Calu3 (cell line): Measurements from ENCODE around the gene GOLGA2. TPM values are rescaled to one million over a fixed set of nuclear protein-coding genes. Genes with fewer than 3 reads are reported as not detected.

Experiments
- BruUV-seq: library from RNA; stranded (reverse); fragments of 400-500 nt; replicated peaks from 2 replicates; lab custom pipeline; 2021; lab: Mats Ljungman, UMichigan
- CTCF ChIA-PET: fragments of 300-600 bp; sonication (Branson Sonifier 250); formaldehyde crosslinking; loops from one replicate; lab custom pipeline; 2022; ENCODE audit warnings: antibody characterized with exemption; lab: Charles Lee
- DNase-seq: peaks from one replicate; pipeline ENCODE4 v3.0.0; 2022
- H3K27ac Mint-ChIP-seq: one replicate; pipeline ENCODE4 v1.8.0; 2022; ENCODE audit warnings: mixed read lengths; ENCODE audit not compliant: unreplicated experiment
- H3K27me3 Mint-ChIP-seq: one replicate; pipeline ENCODE4 v1.8.0; 2022; ENCODE audit warnings: mixed read lengths; ENCODE audit not compliant: unreplicated experiment
- H3K36me3 Mint-ChIP-seq: one replicate; pipeline ENCODE4 v1.8.0; 2022; ENCODE audit warnings: mild to moderate bottlenecking, moderate library complexity, mixed read lengths; ENCODE audit not compliant: insufficient read depth, unreplicated experiment
- H3K4me1 Mint-ChIP-seq: one replicate; pipeline ENCODE4 v1.8.0; 2022; ENCODE audit warnings: mild to moderate bottlenecking, low read depth, mixed read lengths; ENCODE audit not compliant: unreplicated experiment
- H3K4me3 Mint-ChIP-seq: one replicate; pipeline ENCODE4 v1.8.0; 2022; ENCODE audit warnings: mild to moderate bottlenecking, low read depth, moderate library complexity, mixed read lengths; ENCODE audit not compliant: unreplicated experiment
- H3K9me3 Mint-ChIP-seq: one replicate; pipeline ENCODE4 v1.8.0; 2022; ENCODE audit warnings: low read depth, mixed read lengths; ENCODE audit not compliant: unreplicated experiment
- CTCF ChIP-seq: fragments of 200-600 bp; IDR thresholded peaks from one replicate; pipeline ENCODE4 v1.8.0; 2022; ENCODE audit warnings: antibody characterized with exemption; ENCODE audit not compliant: unreplicated experiment
- intact Hi-C: fragments of 100-400 bp; cut with micrococcal nuclease; formaldehyde crosslinking; loops from one replicate; pipeline ENCODE4 v1.10.0; 2022; ENCODE audit not compliant: unreplicated experiment
- total RNA-seq: library from RNA; stranded (reverse); gene quantifications from 2 replicates; pipeline ENCODE4 v1.2.3, GENCODE V29; 2022

Gene GOLGA2
- total RNA-seq, 1 experiment from 2014 or later, result 69.6 TPM

GRCh38 chr9:128216781-128217553, 58.8 kb downstream of the GOLGA2 start:
- no peak for DNase-seq
- CTCF ChIA-PET, result interaction anchor here (0.6 kb wide), 1 partner anchor 23 kb away, joined by 3 read pairs; no protein-coding TSS in a partner anchor

GRCh38 chr9:128215491-128216409, 60.1 kb downstream of the GOLGA2 start:
- CTCF ChIA-PET, result no interaction called here
- no peak for DNase-seq
- no peaks in the 10 kb centered on the region for H3K27me3 Mint-ChIP-seq
- no peak overlapping the region for H3K27ac Mint-ChIP-seq
- no peak overlapping the region for H3K4me3 Mint-ChIP-seq
- peaks cover 19% of the 10 kb centered on the region for H3K4me1 Mint-ChIP-seq
- no peak for TF ChIP-seq CTCF
- H3K36me3 Mint-ChIP-seq, result peaks cover 16% of the 10 kb centered on the region
- intact Hi-C loops, result no loop called here
- no TSS peak for BruUV-seq
- no peaks in the 10 kb centered on the region for H3K9me3 Mint-ChIP-seq

More at GRCh38 chr9:128216781-128217553, 58.8 kb downstream of the GOLGA2 start:
- Mint-ChIP-seq H3K27me3 (no peaks in the 10 kb centered on the region), H3K36me3 (peaks cover 11% of the 10 kb centered on the region), H3K4me1 (peaks cover 7% of the 10 kb centered on the region), H3K4me3 (no peak overlapping the region), H3K9me3 (no peaks in the 10 kb centered on the region), H3K27ac (no peak overlapping the region)
- BruUV-seq, result no TSS peak
- intact Hi-C loops, result no loop called here
- no peak for TF ChIP-seq CTCF

GRCh38 chr9:128214571-128215490, 61.0 kb downstream of the GOLGA2 start:
- Mint-ChIP-seq H3K27ac (no peak overlapping the region), H3K27me3 (no peaks in the 10 kb centered on the region), H3K4me3 (no peak overlapping the region), H3K9me3 (no peaks in the 10 kb centered on the region), H3K4me1 (peaks cover 23% of the 10 kb centered on the region), H3K36me3 (peaks cover 16% of the 10 kb centered on the region)
- no TSS peak for BruUV-seq
- intact Hi-C loops, result no loop called here
- no peak for TF ChIP-seq CTCF
- DNase-seq, result peak; percentile 36
- CTCF ChIA-PET, result no interaction called here
